MCF 10A (cell line): Measurements from ENCODE around the gene WASL. TPM values are rescaled to one million over a fixed set of nuclear protein-coding genes. Genes with fewer than 3 reads are reported as not detected.

Experiments used
- BruUV-seq: library from RNA; stranded (reverse); fragments of 400-500 nt; replicated peaks from 2 replicates; lab custom pipeline; 2021; lab: Mats Ljungman, UMichigan
- CTCF ChIA-PET: fragments of 300-600 bp; sonication (Branson Sonifier 250); formaldehyde crosslinking; extraction: SDS; loops from one replicate; lab custom pipeline; 2021; ENCODE audit warnings: antibody characterized with exemption, inconsistent platforms; lab: Yijun Ruan, JAX
- POLR2A ChIA-PET: fragments of 300-600, 350-650 bp; sonication (Branson Sonifier 250); formaldehyde crosslinking; extraction: SDS; loops from one replicate; lab custom pipeline; 2020; ENCODE audit warnings: antibody characterized with exemption, inconsistent platforms; lab: Yijun Ruan, JAX
- DNase-seq: peaks from one replicate; pipeline ENCODE4 v3.0.0-alpha.2; 2018; ENCODE audit not compliant: unreplicated experiment
- H3K27ac Mint-ChIP-seq: one replicate; pipeline ENCODE4 v1.8.0; 2022; ENCODE audit warnings: mild to moderate bottlenecking, low read depth, mixed read lengths; ENCODE audit not compliant: unreplicated experiment
- H3K27me3 Mint-ChIP-seq: one replicate; pipeline ENCODE4 v1.8.0; 2022; ENCODE audit warnings: mixed read lengths; ENCODE audit not compliant: insufficient read depth, unreplicated experiment
- H3K36me3 Mint-ChIP-seq: one replicate; pipeline ENCODE4 v1.8.0; 2022; ENCODE audit warnings: mild to moderate bottlenecking, moderate library complexity, mixed read lengths; ENCODE audit not compliant: insufficient read depth, unreplicated experiment
- H3K4me1 Mint-ChIP-seq: one replicate; pipeline ENCODE4 v1.8.0; 2022; ENCODE audit warnings: mixed read lengths; ENCODE audit not compliant: insufficient read depth, unreplicated experiment
- H3K4me3 Mint-ChIP-seq: one replicate; pipeline ENCODE4 v1.8.0; 2022; ENCODE audit warnings: mild to moderate bottlenecking, moderate library complexity, mixed read lengths; ENCODE audit not compliant: unreplicated experiment
- H3K9me3 Mint-ChIP-seq: one replicate; pipeline ENCODE4 v1.8.0; 2022; ENCODE audit warnings: mixed read lengths; ENCODE audit not compliant: unreplicated experiment
- CTCF ChIP-seq: fragments of 200-600 bp; IDR thresholded peaks from one replicate; pipeline ENCODE4 v1.8.0; 2022; ENCODE audit warnings: antibody characterized with exemption, mild to moderate bottlenecking; ENCODE audit not compliant: unreplicated experiment
- intact Hi-C: fragments of 100-400 bp; cut with micrococcal nuclease; formaldehyde crosslinking; loops from 2 replicates; pipeline ENCODE4 v1.14.1; 2022
- total RNA-seq: library from RNA; stranded (reverse); gene quantifications from 2 replicates; pipeline ENCODE4 v1.2.3, GENCODE V29; 2022

The WASL gene
- total RNA-seq, 1 experiment from 2014 or later: 34.7 TPM

GRCh38 chr7:123711832-123712293 is 36.9 kb downstream of the WASL start:
- no TSS peak for BruUV-seq
- no peak overlapping the region for H3K27ac Mint-ChIP-seq
- no peak for DNase-seq
- intact Hi-C loops: no loop called here
- H3K36me3 Mint-ChIP-seq: peaks cover 9% of the 10 kb centered on the region
- no peak overlapping the region for H3K4me3 Mint-ChIP-seq
- no peak for TF ChIP-seq CTCF
- H3K4me1 Mint-ChIP-seq: peaks cover 29% of the 10 kb centered on the region
- CTCF ChIA-PET: interaction anchor here (0.9 kb wide), 1 partner anchor 10 kb away, joined by 3 read pairs; no protein-coding TSS in a partner anchor
- no peaks in the 10 kb centered on the region for H3K9me3 Mint-ChIP-seq
- no peaks in the 10 kb centered on the region for H3K27me3 Mint-ChIP-seq
- POLR2A ChIA-PET: interaction anchor here (0.9 to 1.0 kb wide), 2 partner anchors 15 to 34 kb away, joined by 3 to 4 read pairs; no protein-coding TSS in a partner anchor

DNA sequence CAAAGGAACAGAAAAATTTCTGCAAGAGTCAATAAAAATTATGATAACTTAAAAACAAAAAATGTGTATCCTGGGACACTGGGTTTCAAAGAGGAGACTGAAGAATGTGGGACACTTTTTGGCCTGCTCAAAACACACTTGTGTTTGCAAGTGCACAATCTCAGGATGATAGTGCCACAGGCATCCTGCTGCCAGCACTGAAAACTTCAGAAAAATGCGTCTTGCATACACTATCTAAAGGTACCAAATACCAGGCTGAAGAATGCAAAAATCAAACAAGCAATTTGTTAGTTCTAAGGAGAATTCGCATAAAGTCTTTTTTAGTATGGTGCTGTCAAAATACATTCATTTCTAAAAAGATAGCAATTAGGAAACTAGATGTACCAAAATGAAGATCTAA is 38.1 kb downstream of the WASL start:
- H3K36me3 Mint-ChIP-seq: peaks cover 19% of the 10 kb centered on the region
- peaks cover 28% of the 10 kb centered on the region for H3K4me1 Mint-ChIP-seq
- intact Hi-C loops: no loop called here
- no peak for TF ChIP-seq CTCF
- no peak for DNase-seq
- H3K27ac Mint-ChIP-seq: no peak overlapping the region
- CTCF ChIA-PET: interaction anchor here (0.7 kb wide), 1 partner anchor 140 kb away, joined by 3 read pairs; no protein-coding TSS in a partner anchor
- no peak overlapping the region for H3K4me3 Mint-ChIP-seq
- POLR2A ChIA-PET: interaction anchor here (1.7 to 3.0 kb wide), 2 partner anchors 31 to 38 kb away, joined by 6 to 22 read pairs; partner anchors contain the start of gene WASL
- H3K9me3 Mint-ChIP-seq: no peaks in the 10 kb centered on the region
- H3K27me3 Mint-ChIP-seq: no peaks in the 10 kb centered on the region
- BruUV-seq: no TSS peak

GRCh38 chr7:123709525-123709924 is 39.3 kb downstream of the WASL start:
- DNase-seq: no peak
- Mint-ChIP-seq H3K4me1 (peaks cover 16% of the 10 kb centered on the region), H3K27me3 (no peaks in the 10 kb centered on the region), H3K36me3 (peaks cover 28% of the 10 kb centered on the region), H3K27ac (no peak overlapping the region), H3K9me3 (no peaks in the 10 kb centered on the region), H3K4me3 (no peak overlapping the region)
- TF ChIP-seq CTCF: no peak
- ChIA-PET CTCF (interaction anchor here (1.7 kb wide), 1 partner anchor 10 kb away, joined by 4 read pairs; no protein-coding TSS in a partner anchor), POLR2A (interaction anchor here (1.7 to 3.0 kb wide), 2 partner anchors 32 to 39 kb away, joined by 6 to 22 read pairs; partner anchors contain the start of gene WASL)
- BruUV-seq: no TSS peak
- intact Hi-C loops: no loop called here

DNA sequence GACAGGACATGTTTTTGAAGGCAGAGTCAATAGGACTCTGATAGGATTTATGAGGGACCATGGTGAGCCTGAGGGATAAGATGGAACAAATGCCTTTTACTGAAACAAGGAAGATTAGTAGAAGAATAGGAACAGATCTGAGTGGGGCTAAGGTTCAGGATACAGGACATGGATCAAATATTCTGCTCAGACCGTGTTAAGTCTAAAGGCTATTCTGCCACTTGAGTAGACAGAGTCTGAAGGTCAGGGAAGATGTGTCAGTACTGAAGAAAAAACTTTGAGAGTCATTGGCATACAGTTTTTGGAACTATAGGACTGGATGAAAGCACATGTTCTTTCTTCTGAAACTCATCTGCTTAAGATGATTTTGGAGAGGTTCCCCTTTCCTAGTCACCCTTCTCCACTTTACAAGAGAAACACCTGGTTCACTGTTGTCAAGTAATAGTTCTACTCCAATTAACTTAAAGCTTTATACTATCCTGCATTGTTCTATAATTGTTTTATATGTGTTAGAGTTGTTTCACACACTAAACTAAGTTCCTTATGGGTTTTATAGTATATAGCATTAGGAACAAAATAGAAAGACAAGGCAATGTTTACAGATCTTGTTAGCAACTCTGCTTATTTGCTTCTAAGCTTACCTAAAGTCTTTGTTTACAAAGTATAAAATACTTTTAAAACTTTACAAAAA is 43.4 kb downstream of the WASL start:
- DNase-seq: no peak
- H3K27ac Mint-ChIP-seq: no peak overlapping the region
- TF ChIP-seq CTCF: no peak
- intact Hi-C loops: no loop called here
- ChIA-PET POLR2A (interaction anchor here (1.3 to 4.3 kb wide), 4 partner anchors 9 to 44 kb away, joined by 3 to 31 read pairs (median 3); partner anchors contain the start of gene WASL), CTCF (interaction anchor here (0.6 kb wide), 1 partner anchor 1095 kb away, joined by 3 read pairs; no protein-coding TSS in a partner anchor)
- H3K4me1 Mint-ChIP-seq: no peaks in the 10 kb centered on the region
- H3K9me3 Mint-ChIP-seq: no peaks in the 10 kb centered on the region
- no peaks in the 10 kb centered on the region for H3K27me3 Mint-ChIP-seq
- BruUV-seq: no TSS peak
- H3K4me3 Mint-ChIP-seq: no peak overlapping the region
- H3K36me3 Mint-ChIP-seq: peaks cover 25% of the 10 kb centered on the region
